GM21528 (cell line): ENCODE data around the gene ALDH4A1.

Experiments used
- ATAC-seq: cut with Tn5 transposase; IDR thresholded peaks from one replicate; pipeline ENCODE4 v1.9.1; 2021; ENCODE audit warnings: mild to moderate bottlenecking, moderate library complexity; ENCODE audit not compliant: unreplicated experiment, low FRiP score

ALDH4A1 gene

GRCh38 chr1:18922848-18923755, 20.7 kb upstream of the ALDH4A1 start:
- no peak for ATAC-seq

GRCh38 chr1:18922319-18922726, 20.0 kb upstream of the ALDH4A1 start:
- no peak for ATAC-seq

- no peak for ATAC-seq
Observed at GRCh38 chr1:18921516-18922251, 19.3 kb upstream of the ALDH4A1 start.

- no peak for ATAC-seq
Observed at GRCh38 chr1:18920931-18921330, 18.6 kb upstream of the ALDH4A1 start.

- no peak for ATAC-seq
Observed at GRCh38 chr1:18919956-18920355, 17.6 kb upstream of the ALDH4A1 start.

GRCh38 chr1:18919197-18919905, 17.0 kb upstream of the ALDH4A1 start:
- no peak for ATAC-seq

- no peak for ATAC-seq
Observed at GRCh38 chr1:18918417-18918816, 16.1 kb upstream of the ALDH4A1 start.

- ATAC-seq: no peak
Observed at GRCh38 chr1:18917071-18917799, 14.9 kb upstream of the ALDH4A1 start.

- ATAC-seq: no peak
Observed at GRCh38 chr1:18915341-18915740, 13.0 kb upstream of the ALDH4A1 start.

- ATAC-seq: no peak
Observed at GRCh38 chr1:18913065-18913835, 10.9 kb upstream of the ALDH4A1 start.

- ATAC-seq: no peak
Observed at GRCh38 chr1:18912550-18912949, 10.2 kb upstream of the ALDH4A1 start.

- ATAC-seq: no peak
Observed at GRCh38 chr1:18908911-18909771, 6.8 kb upstream of the ALDH4A1 start.

- ATAC-seq: no peak
Observed at GRCh38 chr1:18907917-18908845, 5.8 kb upstream of the ALDH4A1 start.

- ATAC-seq: no peak
Observed at GRCh38 chr1:18907021-18907916, 4.9 kb upstream of the ALDH4A1 start.

- ATAC-seq: no peak
Observed at GRCh38 chr1:18903291-18903756, 969 bp upstream of the ALDH4A1 start.

- ATAC-seq: peak; percentile 3
Observed at GRCh38 chr1:18901952-18902522, 318 bp downstream of the ALDH4A1 start.
